NCI-H2196 (cell line): ENCODE measurements around the gene ZNF862.

Experiments
- DNase-seq: peaks from one replicate; lab custom pipeline; 2025; ENCODE audit not compliant: unreplicated experiment; lab: John Stamatoyannopoulos, UW

ZNF862 gene

DNA sequence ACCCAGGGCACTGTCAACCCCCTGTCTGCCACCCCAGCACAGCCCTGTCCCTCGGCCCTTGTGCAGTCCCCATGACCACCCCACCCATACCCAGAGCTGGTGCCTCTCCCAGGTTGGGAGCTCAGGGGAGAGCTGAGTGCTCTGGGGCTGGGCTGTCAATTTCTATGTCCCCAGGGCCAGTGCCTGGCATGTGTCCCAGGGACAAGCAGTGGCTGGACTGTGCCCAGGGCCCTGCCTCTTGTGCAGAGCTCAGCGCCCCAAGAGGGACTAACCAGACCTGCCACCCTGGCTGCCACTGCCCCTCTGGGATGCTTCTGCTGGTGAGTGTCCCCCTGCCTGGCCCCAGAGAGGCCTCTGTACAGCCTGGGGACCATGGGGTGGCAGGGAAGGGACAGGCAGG, 29.0 kb upstream of the ZNF862 start:
- no peak for DNase-seq

DNA sequence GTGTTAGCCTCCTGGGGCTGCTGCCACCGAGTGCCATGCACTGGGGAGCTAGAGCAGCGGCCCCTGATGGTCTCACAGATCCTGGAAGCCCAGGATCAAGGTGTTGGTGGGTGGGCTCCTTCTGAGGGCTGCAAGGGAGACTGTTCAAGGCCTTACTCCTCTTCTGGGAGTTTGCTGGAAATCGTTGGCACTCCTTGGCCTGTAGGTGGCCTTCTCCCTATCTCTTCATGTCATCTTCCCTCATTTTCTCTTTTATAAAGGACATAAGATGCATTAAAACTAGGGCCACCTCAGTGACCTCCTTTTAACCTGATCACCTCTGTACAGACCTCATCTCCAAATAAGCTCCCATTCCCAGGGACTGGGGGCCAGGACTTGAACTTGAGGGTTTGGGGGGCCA, 27.0 kb upstream of the ZNF862 start:
- no peak for DNase-seq

DNA sequence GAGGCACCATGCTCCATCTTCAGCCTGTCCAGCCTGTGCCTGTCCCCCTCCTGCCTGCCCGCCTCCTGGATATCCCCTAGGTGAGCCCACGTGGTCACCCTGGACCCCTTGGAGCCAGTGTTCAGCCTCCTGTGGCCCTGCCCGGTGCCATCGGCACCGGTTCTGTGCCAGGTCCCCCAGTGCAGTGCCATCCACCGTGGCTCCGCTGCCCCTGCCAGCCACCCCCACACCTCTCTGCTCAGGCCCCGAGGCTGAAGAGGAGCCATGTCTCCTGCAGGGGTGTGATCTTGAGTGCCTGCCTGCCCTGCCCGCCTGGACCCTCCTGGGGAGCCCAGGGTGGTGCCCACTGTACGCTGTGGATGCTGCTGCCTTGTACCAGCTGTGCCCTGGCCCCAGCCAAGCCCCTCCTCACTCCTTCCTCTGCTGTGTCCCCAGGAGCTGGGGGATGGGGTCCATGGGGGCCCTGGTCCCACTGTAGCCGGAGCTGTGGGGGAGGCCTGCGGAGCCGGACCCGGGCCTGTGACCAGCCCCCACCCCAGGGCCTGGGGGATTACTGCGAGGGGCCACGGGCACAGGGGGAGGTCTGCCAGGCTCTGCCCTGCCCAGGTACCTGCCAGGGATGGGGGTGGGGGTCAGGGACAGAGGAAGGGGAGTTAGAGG, 26.2 kb upstream of the ZNF862 start:
- no peak for DNase-seq

DNA sequence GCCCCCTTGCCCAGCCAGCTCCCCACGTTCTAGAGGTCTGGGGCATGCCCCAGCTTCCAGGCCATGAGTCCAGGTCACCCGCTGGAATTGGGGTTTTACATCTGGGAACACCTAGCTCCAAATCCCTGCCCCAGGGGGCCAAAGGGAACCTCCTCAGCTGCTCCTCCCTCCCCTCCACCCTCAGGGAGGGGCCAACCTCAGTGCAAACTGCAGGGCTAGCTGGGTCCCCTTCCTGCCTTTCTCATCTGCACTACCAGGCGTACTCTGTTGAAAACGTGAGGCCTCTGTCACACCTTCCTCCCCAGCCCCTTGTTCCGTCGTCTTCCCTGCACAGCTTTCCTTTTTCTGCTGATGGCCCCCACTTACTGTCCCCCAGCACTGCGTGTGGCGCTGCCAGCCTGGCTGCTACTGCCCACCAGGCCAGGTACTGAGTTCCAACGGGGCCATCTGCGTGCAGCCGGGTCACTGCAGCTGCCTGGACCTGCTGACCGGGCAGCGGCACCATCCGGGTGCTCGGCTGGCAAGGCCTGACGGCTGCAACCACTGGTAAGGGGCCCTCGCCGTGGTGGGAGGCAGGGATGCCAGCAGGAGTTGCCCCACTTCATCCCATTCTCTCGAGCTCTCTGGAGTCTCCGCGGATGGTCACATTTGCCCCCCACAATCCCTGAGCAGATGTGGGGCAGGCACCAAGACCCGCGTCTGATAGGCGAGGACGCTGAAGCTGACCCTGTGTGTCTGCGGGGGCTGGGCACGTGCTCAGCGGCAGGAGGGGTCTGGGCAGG, 24.7 kb upstream of the ZNF862 start:
- no peak for DNase-seq

DNA sequence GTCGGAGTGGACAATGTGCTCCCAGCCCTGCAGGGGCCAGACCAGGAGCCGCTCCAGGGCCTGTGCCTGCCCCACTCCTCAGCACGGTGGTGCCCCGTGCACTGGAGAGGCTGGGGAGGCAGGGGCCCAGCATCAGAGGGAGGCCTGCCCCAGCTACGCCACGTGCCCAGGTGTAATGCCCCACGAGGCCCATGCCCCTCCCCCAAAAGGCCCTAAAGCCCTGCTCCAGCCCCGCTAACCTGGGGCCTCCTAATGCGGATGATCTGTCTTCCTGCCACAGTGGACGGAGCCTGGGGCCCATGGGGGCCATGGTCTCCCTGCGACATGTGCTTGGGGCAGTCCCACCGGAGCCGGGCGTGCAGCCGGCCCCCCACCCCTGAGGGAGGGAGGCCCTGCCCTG, 23.7 kb upstream of the ZNF862 start:
- no peak for DNase-seq

DNA sequence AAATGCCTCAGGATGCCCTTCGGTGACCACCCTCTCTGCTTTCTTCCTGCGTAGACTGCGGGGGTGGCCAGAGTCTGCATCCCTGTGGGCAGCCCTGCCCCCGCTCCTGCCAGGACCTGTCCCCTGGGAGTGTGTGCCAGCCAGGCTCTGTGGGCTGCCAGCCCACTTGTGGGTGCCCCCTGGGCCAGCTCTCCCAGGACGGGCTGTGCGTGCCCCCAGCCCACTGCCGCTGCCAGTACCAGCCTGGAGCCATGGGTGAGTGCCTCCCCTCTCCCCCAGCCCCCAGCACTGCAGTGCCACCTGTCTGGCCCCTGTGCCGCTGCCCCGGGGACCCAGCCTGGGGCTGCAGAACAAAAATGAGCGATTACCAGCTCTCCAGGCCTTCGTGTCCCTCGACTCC, 23.1 kb upstream of the ZNF862 start:
- no peak for DNase-seq

DNA sequence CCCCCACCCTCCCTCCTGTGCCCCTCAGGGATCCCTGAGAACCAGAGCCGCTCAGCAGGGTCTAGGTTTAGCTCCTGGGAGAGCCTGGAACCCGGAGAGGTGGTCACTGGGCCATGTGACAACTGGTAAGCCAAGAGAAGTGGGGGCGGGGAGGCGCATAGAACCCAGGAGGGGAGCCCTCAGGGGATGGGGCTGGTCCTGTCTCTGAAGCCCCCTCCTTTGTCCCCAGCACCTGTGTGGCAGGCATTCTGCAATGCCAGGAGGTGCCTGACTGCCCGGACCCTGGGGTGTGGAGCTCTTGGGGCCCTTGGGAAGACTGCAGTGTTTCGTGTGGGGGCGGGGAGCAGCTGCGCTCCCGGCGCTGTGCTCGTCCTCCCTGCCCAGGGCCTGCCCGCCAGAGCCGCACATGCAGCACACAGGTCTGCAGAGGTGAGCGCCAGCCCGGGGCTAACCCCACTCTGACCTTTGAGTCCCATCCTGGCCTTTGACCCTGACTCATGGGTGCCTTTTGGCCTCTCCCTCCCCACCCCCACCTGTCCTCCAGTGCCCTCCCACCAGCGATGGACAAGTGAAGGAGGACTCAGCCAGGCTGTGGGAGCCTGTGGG, 22.4 kb upstream of the ZNF862 start:
- DNase-seq: no peak

DNA sequence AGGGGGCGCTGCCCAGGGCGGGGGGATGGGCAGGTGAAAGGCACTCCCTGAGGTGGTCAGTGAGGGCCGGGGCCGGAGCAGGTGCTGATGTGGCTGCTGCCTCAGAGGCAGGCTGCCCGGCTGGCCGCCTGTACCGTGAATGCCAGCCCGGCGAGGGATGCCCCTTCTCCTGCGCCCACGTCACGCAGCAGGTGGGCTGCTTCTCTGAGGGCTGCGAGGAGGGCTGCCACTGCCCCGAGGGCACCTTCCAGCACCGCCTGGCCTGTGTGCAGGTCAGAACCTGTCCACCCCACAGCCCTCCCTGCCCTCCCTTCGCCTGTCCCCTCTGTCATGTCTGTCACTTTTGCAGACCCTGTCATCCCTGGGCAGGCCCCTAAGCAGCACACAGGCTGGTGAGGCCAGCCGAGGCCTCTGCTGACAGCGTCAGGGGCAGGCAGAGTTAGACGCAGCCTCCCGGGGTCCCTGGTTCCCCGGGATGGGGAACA, 21.9 kb upstream of the ZNF862 start:
- no peak for DNase-seq

DNA sequence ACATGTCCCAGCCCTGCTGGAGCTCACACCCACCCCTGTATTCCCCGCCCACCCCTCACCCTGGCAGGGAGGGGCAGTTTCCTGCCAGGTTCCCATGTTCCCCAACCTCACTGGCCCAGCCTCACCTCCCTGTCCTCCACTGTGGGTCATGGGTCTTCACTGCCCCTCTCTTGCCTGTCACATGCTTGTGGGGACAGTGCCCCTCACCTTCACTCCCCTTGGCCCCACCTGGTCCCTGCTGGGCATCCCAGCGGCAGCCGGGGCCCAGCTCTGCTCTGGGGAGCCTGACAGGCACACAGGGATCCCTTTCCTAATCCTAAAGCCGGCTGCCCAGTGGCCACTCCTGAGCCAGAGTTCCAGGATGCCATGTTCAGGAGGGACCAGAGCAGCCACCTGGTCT, 21.4 kb upstream of the ZNF862 start:
- no peak for DNase-seq

DNA sequence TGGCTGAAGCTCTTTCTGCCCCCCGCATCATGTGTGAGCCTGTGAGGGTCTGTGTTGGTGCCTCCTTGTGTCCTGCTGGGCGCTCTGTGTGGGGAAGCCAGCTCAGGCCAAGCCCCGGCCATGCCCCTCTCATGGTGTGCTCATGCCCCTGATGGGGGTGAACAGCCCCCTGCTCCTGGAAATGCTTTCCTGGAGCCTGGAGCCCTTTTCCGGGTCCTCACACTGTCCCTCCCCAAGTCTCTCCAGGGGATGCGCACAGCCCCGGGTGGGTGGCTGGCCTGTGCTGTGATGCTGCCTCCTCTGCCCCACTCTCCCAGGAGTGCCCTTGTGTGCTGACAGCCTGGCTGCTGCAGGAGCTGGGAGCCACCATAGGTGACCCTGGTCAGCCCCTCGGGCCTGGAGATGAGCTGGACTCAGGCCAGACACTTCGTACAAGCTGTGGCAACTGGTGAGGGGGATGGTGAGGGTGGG, 20.8 kb upstream of the ZNF862 start:
- DNase-seq: no peak

DNA sequence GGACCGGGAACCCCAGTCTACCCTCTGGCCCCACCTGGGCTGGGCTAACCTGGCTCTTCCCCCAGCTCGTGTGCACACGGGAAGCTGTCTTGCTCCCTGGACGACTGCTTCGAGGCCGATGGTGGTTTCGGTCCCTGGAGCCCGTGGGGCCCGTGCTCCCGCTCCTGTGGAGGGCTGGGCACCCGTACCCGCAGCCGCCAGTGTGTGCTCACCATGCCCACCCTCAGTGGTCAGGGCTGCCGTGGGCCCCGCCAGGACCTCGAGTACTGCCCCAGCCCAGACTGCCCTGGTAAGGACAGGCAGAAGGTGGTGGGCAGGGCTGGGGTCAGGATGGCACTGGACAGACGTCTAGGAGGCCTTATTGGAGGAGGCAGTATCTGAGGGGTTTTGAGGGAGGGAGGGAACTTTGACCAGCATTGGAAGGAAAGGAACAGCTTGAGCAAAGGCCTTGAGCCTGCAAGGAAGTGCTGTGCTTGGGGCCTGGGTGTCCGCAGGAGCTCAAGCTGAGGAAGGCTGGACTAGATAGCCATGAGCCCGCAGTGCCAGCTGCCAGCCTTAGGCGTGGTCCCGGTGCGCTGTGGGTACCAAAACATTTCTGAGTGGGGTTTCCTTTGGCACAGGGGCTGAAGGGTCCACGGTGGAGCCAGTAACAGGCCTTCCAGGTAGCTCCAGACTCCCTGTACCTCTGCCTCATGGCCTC, 20.2 kb upstream of the ZNF862 start:
- no peak for DNase-seq

DNA sequence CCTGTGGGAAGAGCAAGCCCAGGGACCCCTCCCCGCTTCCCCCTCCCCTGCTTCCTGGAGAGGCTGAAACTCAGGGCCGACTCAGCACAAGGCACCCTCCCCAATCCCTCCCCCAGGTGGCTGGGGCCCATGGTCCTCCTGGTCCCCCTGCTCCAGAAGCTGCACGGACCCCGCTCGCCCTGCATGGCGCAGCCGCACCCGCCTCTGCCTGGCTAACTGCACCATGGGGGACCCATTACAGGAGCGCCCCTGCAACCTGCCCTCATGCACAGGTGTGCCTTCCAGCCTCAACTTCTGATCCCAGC, 19.7 kb upstream of the ZNF862 start:
- DNase-seq: no peak

DNA sequence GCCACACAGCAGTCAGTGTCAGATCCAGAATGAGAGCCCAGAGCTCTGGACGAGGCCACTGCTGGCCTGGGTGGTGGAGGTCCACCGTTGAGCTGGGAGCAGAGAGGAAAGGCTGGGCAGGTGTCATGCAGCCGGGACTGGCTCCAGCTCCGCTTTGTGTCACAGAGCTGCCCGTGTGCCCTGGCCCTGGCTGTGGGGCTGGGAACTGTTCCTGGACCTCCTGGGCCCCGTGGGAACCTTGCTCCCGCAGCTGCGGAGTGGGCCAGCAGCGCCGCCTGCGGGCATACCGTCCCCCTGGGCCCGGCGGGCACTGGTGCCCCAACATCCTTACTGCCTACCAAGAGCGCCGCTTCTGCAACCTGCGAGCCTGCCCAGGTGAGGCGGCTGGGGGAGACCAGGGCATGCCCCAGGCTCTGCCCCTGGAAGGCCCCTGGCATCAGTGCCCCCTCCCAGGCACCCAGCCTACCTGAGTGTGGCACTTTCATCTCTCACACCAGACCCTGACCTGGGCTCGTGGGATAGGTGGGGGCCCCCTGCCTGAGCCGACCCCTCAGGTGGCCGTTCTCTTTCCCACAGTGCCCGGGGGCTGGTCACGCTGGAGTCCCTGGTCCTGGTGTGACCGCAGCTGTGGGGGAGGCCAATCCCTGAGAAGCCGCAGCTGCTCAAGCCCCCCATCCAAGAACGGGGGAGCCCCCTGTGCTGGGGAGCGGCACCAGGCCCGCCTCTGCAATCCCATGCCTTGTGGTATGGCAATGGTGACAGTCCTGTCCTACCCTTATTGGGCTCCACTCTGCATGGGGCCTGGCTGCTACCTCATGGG, 18.8 kb upstream of the ZNF862 start:
- no peak for DNase-seq

DNA sequence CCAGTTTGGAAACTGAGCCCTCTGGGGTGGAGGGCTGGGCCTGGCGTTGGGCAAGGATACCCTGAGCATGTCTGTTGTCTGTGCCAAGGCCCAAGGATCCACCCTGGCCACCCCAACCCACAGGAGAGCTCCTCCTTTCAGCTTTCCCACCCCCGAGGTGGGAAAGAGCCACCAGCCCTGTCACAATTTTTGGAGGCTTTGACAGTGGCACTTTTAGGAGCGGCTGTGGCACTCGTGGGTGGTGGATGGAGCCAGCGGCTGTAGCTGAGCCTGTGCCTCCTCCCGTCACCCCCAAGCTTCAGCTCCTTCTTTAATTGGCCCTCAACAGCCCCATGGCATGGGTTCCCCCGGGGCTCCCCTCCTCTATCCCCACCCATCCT, 18.2 kb upstream of the ZNF862 start:
- no peak for DNase-seq

DNA sequence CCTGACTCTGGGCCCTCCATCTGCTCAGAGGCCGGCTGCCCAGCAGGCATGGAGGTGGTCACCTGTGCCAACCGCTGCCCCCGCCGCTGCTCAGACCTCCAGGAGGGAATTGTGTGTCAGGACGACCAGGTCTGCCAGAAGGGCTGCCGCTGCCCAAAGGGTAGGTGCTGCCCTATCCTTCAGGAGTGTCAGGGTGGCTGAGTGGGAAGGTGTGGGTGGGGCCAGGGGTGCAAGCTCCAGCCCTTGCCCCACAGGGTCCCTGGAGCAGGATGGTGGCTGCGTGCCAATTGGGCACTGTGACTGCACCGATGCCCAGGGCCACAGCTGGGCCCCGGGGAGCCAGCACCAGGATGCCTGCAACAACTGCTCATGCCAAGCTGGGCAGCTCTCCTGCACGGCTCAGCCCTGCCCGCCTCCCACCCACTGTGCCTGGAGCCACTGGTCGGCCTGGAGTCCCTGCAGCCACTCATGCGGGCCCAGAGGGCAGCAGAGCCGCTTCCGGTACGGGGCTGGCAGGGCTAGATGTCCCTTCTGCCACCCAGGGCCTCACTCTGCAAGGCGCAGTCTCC, 17.5 kb upstream of the ZNF862 start:
- no peak for DNase-seq

DNA sequence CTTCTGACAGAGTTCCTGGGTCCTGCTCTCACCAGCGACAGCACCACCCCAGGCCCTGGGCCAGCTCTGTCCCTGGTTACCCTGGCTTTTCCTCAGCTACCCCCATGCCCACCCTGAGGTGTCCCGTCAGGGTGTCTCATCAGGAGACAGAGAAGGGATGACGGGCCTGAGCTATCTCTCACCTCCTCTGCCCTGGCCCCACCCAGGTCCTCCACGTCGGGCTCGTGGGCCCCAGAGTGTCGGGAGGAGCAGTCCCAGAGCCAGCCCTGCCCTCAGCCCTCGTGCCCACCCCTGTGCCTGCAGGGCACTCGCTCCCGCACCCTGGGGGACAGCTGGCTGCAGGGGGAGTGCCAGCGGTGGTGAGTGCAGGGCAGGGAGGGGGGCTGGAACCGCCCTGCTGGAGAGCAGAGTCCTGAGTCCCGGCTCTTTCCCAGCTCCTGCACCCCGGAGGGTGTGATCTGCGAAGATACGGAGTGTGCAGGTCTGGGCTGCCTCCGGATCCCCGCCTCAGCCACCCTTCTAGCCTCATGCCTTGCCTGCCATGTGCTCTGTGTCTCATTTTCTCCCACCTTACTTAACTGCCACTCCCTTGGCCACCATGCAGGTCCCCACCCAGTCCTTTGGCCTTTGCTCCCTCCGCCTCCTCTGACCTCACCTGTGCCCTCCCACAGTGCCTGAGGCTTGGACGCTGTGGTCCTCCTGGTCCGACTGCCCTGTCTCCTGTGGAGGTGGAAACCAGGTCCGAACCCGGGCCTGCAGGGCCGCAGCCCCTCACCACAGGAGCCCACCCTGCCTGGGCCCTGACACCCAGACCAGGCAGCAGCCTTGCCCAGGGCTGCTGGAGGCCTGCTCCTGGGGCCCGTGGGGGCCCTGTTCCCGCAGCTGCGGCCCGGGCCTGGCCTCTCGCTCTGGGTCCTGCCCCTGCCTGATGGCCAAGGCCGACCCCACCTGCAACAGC, 16.7 kb upstream of the ZNF862 start:
- DNase-seq: no peak

DNA sequence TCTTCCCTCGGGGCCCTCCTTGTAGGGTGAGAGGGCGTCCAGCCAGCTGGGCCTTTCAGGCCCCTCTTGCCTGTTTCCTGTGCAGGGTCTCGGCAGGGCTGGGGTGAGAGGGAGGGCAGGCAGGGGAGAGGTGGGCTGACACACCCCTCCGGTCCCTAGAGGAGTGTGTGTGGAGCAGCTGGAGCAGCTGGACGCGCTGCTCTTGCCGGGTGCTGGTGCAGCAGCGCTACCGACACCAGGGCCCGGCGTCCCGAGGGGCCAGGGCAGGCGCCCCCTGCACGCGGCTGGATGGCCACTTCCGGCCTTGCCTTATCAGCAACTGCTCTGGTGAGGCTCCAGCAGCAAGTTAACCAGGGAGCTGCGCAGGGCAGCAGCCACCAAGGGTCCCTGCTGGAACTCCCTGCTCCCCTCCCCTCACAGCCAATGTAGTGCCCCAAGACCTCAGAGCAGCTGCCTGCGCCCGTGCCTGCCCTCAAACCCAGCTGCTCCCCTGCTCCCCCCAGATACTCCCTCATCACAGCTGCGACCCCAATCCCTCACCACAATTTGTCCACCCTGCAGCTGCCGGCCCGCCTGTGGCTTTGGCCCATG, 15.7 kb upstream of the ZNF862 start:
- DNase-seq: no peak

DNA sequence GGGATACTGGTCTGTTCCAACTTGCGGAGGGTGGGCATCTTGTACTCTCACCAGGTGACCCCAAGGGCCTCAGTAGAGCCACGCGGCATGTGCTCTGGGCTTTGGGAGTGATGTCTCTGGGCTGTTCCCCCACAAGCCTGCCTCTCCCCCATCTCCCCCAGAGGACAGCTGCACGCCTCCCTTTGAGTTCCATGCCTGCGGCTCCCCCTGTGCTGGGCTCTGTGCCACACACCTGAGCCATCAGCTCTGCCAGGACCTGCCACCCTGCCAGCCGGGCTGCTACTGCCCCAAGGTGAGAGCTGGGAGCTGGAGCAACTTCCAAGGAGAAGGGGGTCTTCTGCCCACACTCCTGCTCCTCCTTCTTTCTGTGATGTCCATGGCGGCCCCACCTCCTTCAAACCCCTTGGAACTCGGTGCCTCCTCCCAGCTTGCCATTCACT, 15.0 kb upstream of the ZNF862 start:
- no peak for DNase-seq

DNA sequence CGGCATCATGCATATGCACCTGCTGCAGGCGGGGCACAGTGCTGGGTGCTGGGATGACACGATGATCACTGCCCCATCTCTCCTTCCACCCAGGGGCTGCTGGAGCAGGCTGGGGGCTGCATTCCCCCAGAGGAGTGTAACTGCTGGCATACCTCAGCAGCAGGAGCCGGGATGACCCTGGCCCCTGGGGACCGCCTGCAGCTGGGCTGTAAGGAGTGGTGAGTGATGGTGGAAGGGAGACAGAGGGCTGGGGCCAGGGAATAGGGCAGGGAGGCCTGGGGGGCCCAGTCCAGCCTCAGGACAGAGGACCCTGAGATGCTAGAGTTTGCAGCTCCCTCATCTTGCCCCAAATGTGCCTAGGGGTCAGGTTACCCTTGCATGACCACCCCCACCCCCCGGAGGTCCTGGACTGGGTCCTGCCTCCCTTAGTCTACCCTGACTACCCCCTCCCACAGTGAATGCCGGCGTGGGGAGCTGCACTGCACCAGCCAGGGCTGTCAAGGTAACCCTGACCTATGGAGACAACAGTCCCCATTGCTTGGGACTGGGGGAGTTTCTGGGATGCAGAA, 14.5 kb upstream of the ZNF862 start:
- DNase-seq: no peak
